ENCODE measurements around the gene UNC5CL.

The UNC5CL gene

DNA sequence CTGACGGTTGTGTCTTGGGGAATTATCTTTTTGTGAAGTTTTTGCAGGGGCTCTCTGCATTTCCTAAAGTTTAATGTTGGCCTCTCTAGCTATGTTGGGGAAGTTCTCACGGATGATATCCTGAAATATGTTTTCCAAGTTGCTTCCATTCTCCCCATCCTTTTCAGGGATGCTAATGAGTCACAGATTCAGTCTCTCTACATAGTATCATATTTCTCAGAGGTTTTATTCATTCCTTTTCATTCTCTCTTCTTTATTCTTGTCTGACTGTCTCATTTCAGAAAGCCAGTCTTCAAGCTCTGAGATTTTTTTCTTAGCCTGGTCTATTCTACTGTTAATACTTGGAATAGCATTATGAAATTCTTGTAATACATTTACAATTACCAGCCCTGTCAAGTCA lies 61.3 kb downstream of the UNC5CL start:
- in situ Hi-C loops (cut with MboI; ENCODE audit: low sequenced_read_pairs): no loop called here

DNA sequence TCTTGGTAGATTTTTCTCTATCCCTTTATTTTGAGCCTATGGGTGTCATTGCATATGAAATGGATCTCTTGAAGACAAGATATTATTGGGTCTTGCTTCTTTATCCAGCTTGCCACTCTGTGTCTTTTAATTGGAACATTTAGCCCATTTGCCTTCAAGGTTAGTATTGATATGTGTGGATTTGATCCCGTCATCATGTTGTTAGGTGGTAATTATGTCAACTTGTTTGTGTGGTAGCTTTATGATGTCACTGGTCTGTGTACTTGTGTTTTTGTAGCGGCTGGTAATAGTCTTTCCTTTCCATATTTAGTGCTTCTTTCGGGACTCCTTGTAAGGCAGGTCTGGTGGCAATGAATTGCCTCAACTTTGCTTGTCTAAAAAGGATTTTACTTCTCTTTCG lies 61.9 kb downstream of the UNC5CL start:
- in situ Hi-C loops (cut with MboI; ENCODE audit: low sequenced_read_pairs): no loop called here

Data from hTERT RPE-1 (cell line).